Body of pancreas (tissue), 4 donors: Measurements from ENCODE around the gene MPLKIP.

Experiments used
- CTCF ChIP-seq, 7 experiments: fragments of 450-650 bp in 4 of 7; fragments of 200-600 bp in 3 of 7; sonication (generic) in 3 of 7; IDR thresholded peaks; one replicate each; pipeline ENCODE4 v1.5.1; 2016 to 2019; ENCODE audit warnings: antibody characterized with exemption in 7 of 7
- POLR2A ChIP-seq, 3 donors: fragments of 450-650 bp; IDR thresholded peaks; one replicate each; pipeline ENCODE4 v1.6.1; 2016; ENCODE audit warnings: antibody characterized with exemption in 3 of 3, mild to moderate bottlenecking in 2 of 3

- no peak for TF ChIP-seq POLR2A (IDR thresholded peaks at IDR 0.05)
- TF ChIP-seq CTCF (IDR thresholded peaks at IDR 0.05): no peak
Measured at GRCh38 chr7:40175725-40176510, 41.5 kb upstream of the MPLKIP start.
